Esophagus muscularis mucosa (tissue), 3 donors: ENCODE data around the gene FBXO34.

Experiments
- POLR2A ChIP-seq: fragments of 450-650 bp; IDR thresholded peaks from one replicate; pipeline ENCODE4 v1.6.1; 2017; ENCODE audit warnings: antibody characterized with exemption, moderate library complexity, mild to moderate bottlenecking, low read depth
- POLR2AphosphoS5 ChIP-seq, 2 donors: sonication (generic); formaldehyde crosslinking; IDR thresholded peaks; one replicate each; pipeline ENCODE4 v1.6.1; 2017; ENCODE audit warnings: antibody characterized with exemption in 2 of 2
- TF ChIP-seq, protein P1 (sequence below), 3 experiments: fragments of 200-600 bp in 2 of 3; fragments of 450-650 bp in 1 of 3; sonication (generic) in 2 of 3; IDR thresholded peaks; one replicate each; pipeline ENCODE4 v1.5.1; 2017 to 2019; ENCODE audit warnings: antibody characterized with exemption in 3 of 3, mild to moderate bottlenecking in 2 of 3, moderate library complexity in 1 of 3

DNA sequence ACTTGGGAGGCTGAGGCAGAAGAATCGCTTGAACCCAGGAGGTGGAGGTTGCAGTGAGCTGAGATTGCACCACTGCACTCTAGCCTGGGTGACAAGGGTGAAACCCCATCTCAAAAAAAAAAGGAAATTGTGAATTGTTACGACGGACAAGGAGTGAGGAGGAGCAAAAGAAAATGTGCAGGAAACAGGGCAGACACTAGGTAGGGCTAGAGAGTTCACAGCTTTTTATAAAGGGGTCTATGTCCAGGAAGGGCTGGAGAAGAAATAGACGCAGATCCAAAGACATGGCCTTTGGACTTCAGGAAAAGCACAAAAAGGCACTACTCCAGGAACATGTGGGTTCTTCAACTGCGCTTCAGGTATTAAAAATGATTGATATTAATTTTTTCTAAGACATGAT, 106.0 kb downstream of the FBXO34 start:
- TF ChIP-seq POLR2A: no peak
- TF ChIP-seq, protein P1, sequence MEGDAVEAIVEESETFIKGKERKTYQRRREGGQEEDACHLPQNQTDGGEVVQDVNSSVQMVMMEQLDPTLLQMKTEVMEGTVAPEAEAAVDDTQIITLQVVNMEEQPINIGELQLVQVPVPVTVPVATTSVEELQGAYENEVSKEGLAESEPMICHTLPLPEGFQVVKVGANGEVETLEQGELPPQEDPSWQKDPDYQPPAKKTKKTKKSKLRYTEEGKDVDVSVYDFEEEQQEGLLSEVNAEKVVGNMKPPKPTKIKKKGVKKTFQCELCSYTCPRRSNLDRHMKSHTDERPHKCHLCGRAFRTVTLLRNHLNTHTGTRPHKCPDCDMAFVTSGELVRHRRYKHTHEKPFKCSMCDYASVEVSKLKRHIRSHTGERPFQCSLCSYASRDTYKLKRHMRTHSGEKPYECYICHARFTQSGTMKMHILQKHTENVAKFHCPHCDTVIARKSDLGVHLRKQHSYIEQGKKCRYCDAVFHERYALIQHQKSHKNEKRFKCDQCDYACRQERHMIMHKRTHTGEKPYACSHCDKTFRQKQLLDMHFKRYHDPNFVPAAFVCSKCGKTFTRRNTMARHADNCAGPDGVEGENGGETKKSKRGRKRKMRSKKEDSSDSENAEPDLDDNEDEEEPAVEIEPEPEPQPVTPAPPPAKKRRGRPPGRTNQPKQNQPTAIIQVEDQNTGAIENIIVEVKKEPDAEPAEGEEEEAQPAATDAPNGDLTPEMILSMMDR (IDR thresholded peaks at IDR 0.05): no peak
- no peak for TF ChIP-seq POLR2AphosphoS5 (IDR thresholded peaks at IDR 0.05)
